ENCODE data around the gene CHCHD3.

Gene CHCHD3

GRCh38 chr7:133009426-133010252 lies 72.3 kb downstream of the CHCHD3 start:
- H3K4me2 ChIP-seq = no peak overlapping the region
- no peak overlapping the region for H3K4me3 ChIP-seq (IDR thresholded peaks at IDR 0.05; ENCODE audit: insufficient read depth, low read depth, low read length)
- no peaks in the 10 kb centered on the region for H3K36me3 ChIP-seq (ENCODE audit: insufficient read depth)
- no peak for TF ChIP-seq CTCF (conservative IDR thresholded peaks at IDR 0.05; ENCODE audit: low read depth, low read length)
- no peaks in the 10 kb centered on the region for H3K79me2 ChIP-seq (ENCODE audit: insufficient read depth, low read depth)
- H4K20me1 ChIP-seq (ENCODE audit: insufficient read depth) = no peaks in the 10 kb centered on the region
- H3K4me1 ChIP-seq (ENCODE audit: low read depth, poor library complexity, severe bottlenecking) = no peaks in the 10 kb centered on the region
- H2AFZ ChIP-seq (ENCODE audit: low read depth) = no peak overlapping the region
- no peaks in the 10 kb centered on the region for H3K27me3 ChIP-seq (ENCODE audit: insufficient read depth, low read depth)
- no peak overlapping the region for H3K27ac ChIP-seq
- H3K9ac ChIP-seq = no peak overlapping the region

GRCh38 chr7:133007961-133008360 lies 73.9 kb downstream of the CHCHD3 start:
- Histone ChIP-seq H3K79me2 (ENCODE audit: insufficient read depth, low read depth) (no peaks in the 10 kb centered on the region), H3K4me2 (no peak overlapping the region)

GRCh38 chr7:133003052-133003910 lies 78.6 kb downstream of the CHCHD3 start:
- no peak overlapping the region for H3K4me3 ChIP-seq (IDR thresholded peaks at IDR 0.05; ENCODE audit: insufficient read depth, low read depth, low read length)
- H2AFZ ChIP-seq (ENCODE audit: low read depth) = no peak overlapping the region
- no peak overlapping the region for H3K27ac ChIP-seq
- H3K36me3 ChIP-seq (ENCODE audit: insufficient read depth) = no peaks in the 10 kb centered on the region
- peak overlapping the region; percentile 1; the same call in 1 of the 2 replicates for H3K4me2 ChIP-seq
- no peak for TF ChIP-seq CTCF (conservative IDR thresholded peaks at IDR 0.05; ENCODE audit: low read depth, low read length)
- peaks cover 5% of the 10 kb centered on the region for H4K20me1 ChIP-seq (ENCODE audit: insufficient read depth)
- H3K4me1 ChIP-seq (ENCODE audit: low read depth, poor library complexity, severe bottlenecking) = peaks cover 19% of the 10 kb centered on the region
- no peaks in the 10 kb centered on the region for H3K27me3 ChIP-seq (ENCODE audit: insufficient read depth, low read depth)
- no peak overlapping the region for H3K9ac ChIP-seq
- peaks cover 16% of the 10 kb centered on the region for H3K79me2 ChIP-seq (ENCODE audit: insufficient read depth, low read depth)

More at GRCh38 chr7:133007961-133008360, 73.9 kb downstream of the CHCHD3 start:
- H3K9ac ChIP-seq = no peak overlapping the region
- no peak overlapping the region for H3K27ac ChIP-seq
- H3K4me3 ChIP-seq (IDR thresholded peaks at IDR 0.05; ENCODE audit: insufficient read depth, low read depth, low read length) = no peak overlapping the region
- no peaks in the 10 kb centered on the region for H4K20me1 ChIP-seq (ENCODE audit: insufficient read depth)
- H2AFZ ChIP-seq (ENCODE audit: low read depth) = no peak overlapping the region
- H3K27me3 ChIP-seq (ENCODE audit: insufficient read depth, low read depth) = no peaks in the 10 kb centered on the region
- no peaks in the 10 kb centered on the region for H3K36me3 ChIP-seq (ENCODE audit: insufficient read depth)
- peaks cover 14% of the 10 kb centered on the region for H3K4me1 ChIP-seq (ENCODE audit: low read depth, poor library complexity, severe bottlenecking)
- TF ChIP-seq CTCF (conservative IDR thresholded peaks at IDR 0.05; ENCODE audit: low read depth, low read length) = no peak

- no peak overlapping the region for H2AFZ ChIP-seq (ENCODE audit: low read depth)
- peaks cover 19% of the 10 kb centered on the region for H3K4me1 ChIP-seq (ENCODE audit: low read depth, poor library complexity, severe bottlenecking)
- peaks cover 22% of the 10 kb centered on the region for H3K79me2 ChIP-seq (ENCODE audit: insufficient read depth, low read depth)
- peaks cover 5% of the 10 kb centered on the region for H4K20me1 ChIP-seq (ENCODE audit: insufficient read depth)
- no peaks in the 10 kb centered on the region for H3K36me3 ChIP-seq (ENCODE audit: insufficient read depth)
- H3K4me2 ChIP-seq = no peak overlapping the region
- no peak overlapping the region for H3K4me3 ChIP-seq (IDR thresholded peaks at IDR 0.05; ENCODE audit: insufficient read depth, low read depth, low read length)
- no peak for TF ChIP-seq CTCF (conservative IDR thresholded peaks at IDR 0.05; ENCODE audit: low read depth, low read length)
- H3K9ac ChIP-seq = no peak overlapping the region
- no peak overlapping the region for H3K27ac ChIP-seq
- H3K27me3 ChIP-seq (ENCODE audit: insufficient read depth, low read depth) = no peaks in the 10 kb centered on the region
These were observed 80.2 kb downstream of the CHCHD3 start for GRCh38 chr7:133001727-133002126.
